IPS DF 6.9 (cell line): ENCODE data around the gene CDHR2.
A peak's percentile ranks its signal among the peaks of the same experiment; 100 is the strongest.
"Not testable (repeated sequence)": the region's sequence is repeated elsewhere in the genome, so short reads cannot be mapped to it uniquely, and the experiment has no call there.

Experiments used
- DNase-seq: peaks from one replicate; pipeline ENCODE4 v3.0.0-alpha.2; 2013; ENCODE audit warnings: low read depth, low spot score
- H3K27ac ChIP-seq: one replicate; pipeline ENCODE4 v1.5.1; 2013; ENCODE audit warnings: low read length, control low read depth
- H3K27me3 ChIP-seq: 2 replicates; pipeline ENCODE4 v1.6.1; 2013; ENCODE audit warnings: mild to moderate bottlenecking, low read length; ENCODE audit not compliant: control insufficient read depth, insufficient read depth
- H3K36me3 ChIP-seq: 2 replicates; pipeline ENCODE4 v1.6.1; 2013; ENCODE audit warnings: low read length; ENCODE audit not compliant: control insufficient read depth, insufficient read depth
- H3K4me1 ChIP-seq: 2 replicates; pipeline ENCODE4 v1.6.1; 2013; ENCODE audit warnings: low read length; ENCODE audit not compliant: control insufficient read depth, insufficient read depth
- H3K4me3 ChIP-seq: 2 replicates; pipeline ENCODE4 v1.5.1; 2013; ENCODE audit warnings: mild to moderate bottlenecking, low read length
- H3K9me3 ChIP-seq: 2 replicates; pipeline ENCODE4 v1.6.1; 2013; ENCODE audit warnings: low read length, inconsistent platforms; ENCODE audit not compliant: control insufficient read depth, insufficient read depth
- WGBS: extraction: QIAGEN DNeasy Blood & Tissue Kit; methylation state at CpG from one replicate; pipeline ENCODE4 v1.1.7; 2013; ENCODE audit warnings: mixed read lengths, missing lambda C conversion rate; ENCODE audit not compliant: insufficient read length, insufficient coverage; 5-methylcytosine and 5-hydroxymethylcytosine counted together

CDHR2 gene

DNA sequence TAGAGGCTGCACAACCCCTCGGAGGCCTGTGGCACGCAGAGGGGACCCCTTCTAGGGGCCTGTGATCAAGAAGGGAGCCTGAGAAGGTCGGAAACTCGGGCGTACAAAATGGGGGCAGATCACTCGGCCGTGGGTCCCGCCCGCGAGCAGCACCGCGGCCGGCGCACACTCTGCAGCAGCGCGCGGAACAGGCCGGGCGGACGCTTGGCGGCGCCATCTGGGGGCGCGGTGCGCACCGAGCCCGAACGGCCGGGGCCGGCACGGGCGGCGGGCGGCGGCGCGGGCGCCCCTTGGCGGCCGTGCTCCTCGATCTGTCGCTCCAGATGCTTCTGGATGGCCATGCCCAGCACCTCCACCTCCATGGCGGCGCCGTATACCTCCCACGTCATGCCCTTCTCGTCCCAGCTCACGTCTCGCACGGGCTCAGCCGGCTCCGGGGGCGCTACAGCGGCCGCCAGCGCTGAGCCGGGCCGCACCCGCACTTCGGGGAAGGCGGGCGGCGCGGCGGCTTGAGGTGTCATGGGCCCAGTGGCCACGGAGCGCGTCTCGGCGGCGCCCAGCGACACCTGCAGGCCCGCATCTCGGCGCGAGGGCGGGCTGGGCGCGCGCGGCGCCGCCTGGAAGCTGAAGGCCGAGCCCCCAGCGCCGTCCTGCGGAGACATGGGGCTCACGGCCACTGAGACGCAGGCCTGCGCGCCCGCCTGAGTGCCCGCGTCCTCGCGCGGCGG lies 47.7 kb downstream of the CDHR2 start:
- Histone ChIP-seq H3K4me3 (peak overlapping the region; percentile 19; the same call in 1 of the 2 replicates), H3K4me1 (no peaks in the 10 kb centered on the region), H3K9me3 (no peaks in the 10 kb centered on the region), H3K36me3 (0 out of 2 replicates have a peak, but pooled peaks cover 2% of the 10 kb centered on the region), H3K27me3 (no peaks in the 10 kb centered on the region), H3K27ac (no peak overlapping the region)
- WGBS = no CpG with 5 or more reads among the region's 98 CpGs
- no peak for DNase-seq

DNA sequence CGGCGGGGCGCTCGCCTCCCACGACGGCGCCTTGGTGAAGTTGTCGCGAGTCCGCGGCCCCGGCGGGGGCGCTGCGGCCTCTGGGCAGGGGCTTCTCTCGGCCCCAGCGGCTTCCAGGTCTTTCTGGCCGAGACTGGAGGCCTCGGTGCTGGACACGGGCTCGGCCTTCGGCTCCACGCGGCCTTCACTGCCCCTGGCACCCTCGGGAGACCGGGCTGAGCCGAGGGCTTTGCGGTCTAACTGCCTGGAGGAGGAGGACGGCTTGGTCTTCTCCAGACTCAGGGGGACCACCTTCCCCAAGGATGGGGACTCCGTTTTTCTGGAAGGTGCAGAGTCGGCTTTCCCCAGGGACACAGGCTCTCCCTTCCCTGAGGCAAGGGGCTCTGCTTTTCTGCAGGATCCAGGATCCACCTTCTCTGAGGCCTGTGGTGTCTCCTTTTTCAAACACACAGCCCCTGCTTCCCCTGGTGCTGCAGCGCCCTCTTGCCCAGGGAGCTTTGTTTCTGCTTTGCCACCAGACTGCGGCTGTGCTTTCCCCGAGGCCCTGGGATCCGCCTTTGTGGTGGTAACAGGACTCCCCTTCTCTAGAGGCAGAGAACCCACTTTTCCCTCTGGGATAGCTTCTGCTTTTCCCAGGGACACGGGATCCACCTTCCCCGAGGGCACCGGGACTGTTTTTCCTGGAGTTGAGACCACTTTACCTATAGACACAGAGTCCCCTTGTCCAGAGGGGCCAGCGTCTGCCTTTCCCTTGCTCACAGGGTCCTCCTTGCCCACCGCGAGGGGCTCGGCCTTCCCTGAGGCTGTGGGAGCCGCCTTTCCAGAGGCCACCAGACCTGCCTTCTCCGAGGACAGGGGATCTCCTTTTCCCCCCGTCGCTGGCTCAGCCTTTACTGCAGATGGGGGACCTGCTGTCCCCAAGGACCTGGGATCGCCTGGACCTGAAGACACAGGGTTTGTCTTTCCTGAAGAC lies 48.6 kb downstream of the CDHR2 start:
- H3K36me3 ChIP-seq = 0 out of 2 replicates have a peak, but pooled peaks cover 2% of the 10 kb centered on the region
- peak overlapping the region; percentile 19; the same call in 1 of the 2 replicates for H3K4me3 ChIP-seq
- WGBS = no CpG with 5 or more reads among the region's 47 CpGs

DNA sequence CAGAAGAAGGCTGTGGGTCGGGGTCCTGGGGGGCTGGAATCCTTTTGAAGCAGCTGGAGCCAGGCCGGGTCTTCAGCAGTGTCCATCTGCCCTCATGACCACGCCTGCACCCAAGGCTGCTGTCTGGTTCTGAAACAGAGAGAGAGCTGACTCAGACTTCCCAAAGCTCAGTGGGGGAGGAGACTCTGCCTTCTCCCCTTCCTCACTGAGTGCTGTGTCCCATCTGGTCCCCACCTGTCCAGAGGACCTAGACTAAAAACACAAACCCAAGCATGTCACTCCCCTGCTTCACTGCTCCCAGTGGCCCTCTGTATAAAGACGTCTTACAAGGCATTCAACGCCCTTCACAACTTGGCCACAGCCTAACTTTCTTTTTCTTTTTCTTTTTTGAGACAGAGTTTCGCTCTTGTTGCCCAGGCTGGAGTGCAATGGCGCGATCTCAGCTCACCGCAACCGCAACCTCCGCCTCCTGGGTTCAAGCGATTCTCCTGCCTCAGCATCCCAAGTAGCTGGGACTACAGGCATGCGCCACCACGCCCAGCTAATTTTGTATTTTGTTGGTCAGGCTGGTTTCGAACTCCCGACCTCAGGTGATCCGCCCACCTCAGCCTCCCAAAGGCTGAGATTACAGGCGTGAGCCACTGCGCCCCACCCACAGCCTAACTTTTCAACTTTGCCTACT lies 50.7 kb downstream of the CDHR2 start:
- not testable (repeated sequence) for DNase-seq, H3K9me3 ChIP-seq, H3K27me3 ChIP-seq, H3K36me3 ChIP-seq, H3K4me3 ChIP-seq, H3K4me1 ChIP-seq, H3K27ac ChIP-seq
- WGBS = no CpG with 5 or more reads among the region's 19 CpGs

More for the DNA sequence above, 48.6 kb downstream of the CDHR2 start:
- DNase-seq = no peak
- H3K4me1 ChIP-seq = no peaks in the 10 kb centered on the region
- H3K9me3 ChIP-seq = no peaks in the 10 kb centered on the region
- H3K27me3 ChIP-seq = no peaks in the 10 kb centered on the region
- no peak overlapping the region for H3K27ac ChIP-seq

DNA sequence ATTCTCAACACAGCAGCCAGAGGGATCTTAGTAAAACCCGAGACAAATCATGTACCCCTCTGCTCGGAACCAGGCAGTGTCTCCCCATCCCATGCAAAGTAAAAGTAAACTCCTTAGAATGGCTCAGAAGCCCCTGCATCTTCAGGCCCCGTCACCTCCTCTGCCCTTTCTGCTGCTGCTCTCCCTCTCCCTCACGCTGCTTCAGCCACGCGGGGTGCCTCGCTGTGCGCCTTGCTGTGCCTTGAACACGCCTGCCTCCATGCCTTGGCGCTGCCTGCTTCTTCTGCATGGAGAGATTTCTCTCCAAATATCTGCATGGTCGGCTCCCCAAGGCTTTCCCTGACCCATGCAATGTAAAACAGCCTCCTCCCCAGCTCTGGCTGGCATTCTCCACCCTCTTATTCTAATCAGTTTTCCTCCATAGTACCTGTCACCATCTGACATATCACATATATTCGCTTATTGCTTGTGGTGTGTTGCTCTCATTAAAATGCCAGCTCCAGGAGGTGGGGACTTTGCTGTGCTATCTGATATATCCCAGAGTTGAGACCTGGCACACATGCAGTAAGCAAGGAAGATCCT lies 52.9 kb downstream of the CDHR2 start:
- no peak overlapping the region for H3K4me3 ChIP-seq
- WGBS = no CpG with 5 or more reads among the region's 12 CpGs
- no peak for DNase-seq
- H3K9me3 ChIP-seq = no peaks in the 10 kb centered on the region
- no peaks in the 10 kb centered on the region for H3K4me1 ChIP-seq
- H3K27ac ChIP-seq = no peak overlapping the region
- no peaks in the 10 kb centered on the region for H3K27me3 ChIP-seq
- 0 out of 2 replicates have a peak, but pooled peaks cover 2% of the 10 kb centered on the region for H3K36me3 ChIP-seq

DNA sequence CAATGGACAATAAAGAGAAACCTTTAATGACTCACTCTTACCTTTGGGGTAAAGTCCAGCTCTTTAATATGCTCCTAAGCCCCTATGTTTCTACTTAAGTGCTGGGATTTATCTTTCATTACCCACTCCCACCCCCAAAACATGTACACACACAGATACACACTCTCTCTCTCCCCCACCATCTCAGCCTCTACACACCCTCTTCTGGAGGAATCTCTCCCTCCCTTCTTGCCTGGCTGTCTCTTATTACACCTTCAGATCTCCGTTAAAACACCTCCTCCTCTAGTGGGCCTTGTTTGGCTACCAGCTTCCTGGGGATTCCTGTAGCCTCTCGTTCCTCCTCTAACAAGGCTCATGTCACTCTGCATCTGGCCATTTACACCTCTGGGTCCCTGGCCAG lies 53.9 kb downstream of the CDHR2 start:
- DNase-seq = no peak
- H3K4me1 ChIP-seq = no peaks in the 10 kb centered on the region
- H3K36me3 ChIP-seq = 0 out of 2 replicates have a peak, but pooled peaks cover 2% of the 10 kb centered on the region
- no CpG with 5 or more reads among the region's 2 CpGs for WGBS
- no peak overlapping the region for H3K4me3 ChIP-seq
- H3K27me3 ChIP-seq = no peaks in the 10 kb centered on the region
- no peaks in the 10 kb centered on the region for H3K9me3 ChIP-seq
- H3K27ac ChIP-seq = no peak overlapping the region

DNA sequence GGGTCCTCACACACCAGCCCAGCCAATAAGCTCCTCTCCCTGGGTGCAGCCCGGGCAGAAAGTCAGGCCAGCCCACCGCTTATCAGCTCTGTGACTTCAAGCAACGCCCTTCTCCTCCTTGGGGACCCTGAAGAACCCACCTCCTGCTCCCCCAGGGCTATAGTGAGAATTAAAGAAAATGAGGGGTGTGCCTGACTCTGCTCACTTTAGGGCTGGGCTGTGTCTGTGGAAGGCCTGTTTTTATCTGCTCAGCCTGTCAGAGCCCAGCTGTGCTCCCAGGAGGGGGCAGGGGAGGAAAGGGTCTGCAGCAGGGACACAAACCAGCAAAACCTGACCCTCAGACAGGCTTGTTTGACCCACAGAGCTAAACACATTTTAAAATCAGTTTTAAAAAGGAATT lies 56.9 kb downstream of the CDHR2 start:
- WGBS = no CpG with 5 or more reads among the region's 3 CpGs
- no peaks in the 10 kb centered on the region for H3K9me3 ChIP-seq
- peaks cover 2% of the 10 kb centered on the region; the same call in 1 of the 2 replicates for H3K4me1 ChIP-seq
- H3K36me3 ChIP-seq = no peaks in the 10 kb centered on the region
- H3K4me3 ChIP-seq = no peak overlapping the region
- H3K27ac ChIP-seq = no peak overlapping the region
- DNase-seq = no peak
- H3K27me3 ChIP-seq = no peaks in the 10 kb centered on the region; the same call in 1 of the 2 replicates

DNA sequence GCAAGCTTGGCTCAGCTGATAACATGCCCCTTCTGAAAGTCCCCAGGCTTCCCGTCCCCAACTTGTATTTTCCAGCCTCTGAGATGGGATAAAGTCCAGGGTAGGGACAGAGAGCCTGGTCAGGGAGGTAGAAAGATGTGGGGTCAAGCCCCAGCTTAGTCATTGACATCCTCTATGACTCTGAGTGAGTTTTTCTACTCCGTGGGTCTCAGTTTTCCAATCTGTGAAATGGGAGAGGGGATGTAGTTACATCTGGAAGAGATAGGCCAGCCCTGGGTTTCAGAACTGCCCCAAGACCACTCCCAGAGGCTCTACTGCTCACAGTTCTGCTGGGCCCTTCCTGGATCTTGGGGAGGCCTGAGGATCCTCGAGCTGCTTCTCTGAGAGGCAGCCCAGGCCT lies 57.7 kb downstream of the CDHR2 start:
- Histone ChIP-seq H3K36me3 (no peaks in the 10 kb centered on the region), H3K4me3 (no peak overlapping the region)
- no CpG with 5 or more reads among the region's 3 CpGs for WGBS

DNA sequence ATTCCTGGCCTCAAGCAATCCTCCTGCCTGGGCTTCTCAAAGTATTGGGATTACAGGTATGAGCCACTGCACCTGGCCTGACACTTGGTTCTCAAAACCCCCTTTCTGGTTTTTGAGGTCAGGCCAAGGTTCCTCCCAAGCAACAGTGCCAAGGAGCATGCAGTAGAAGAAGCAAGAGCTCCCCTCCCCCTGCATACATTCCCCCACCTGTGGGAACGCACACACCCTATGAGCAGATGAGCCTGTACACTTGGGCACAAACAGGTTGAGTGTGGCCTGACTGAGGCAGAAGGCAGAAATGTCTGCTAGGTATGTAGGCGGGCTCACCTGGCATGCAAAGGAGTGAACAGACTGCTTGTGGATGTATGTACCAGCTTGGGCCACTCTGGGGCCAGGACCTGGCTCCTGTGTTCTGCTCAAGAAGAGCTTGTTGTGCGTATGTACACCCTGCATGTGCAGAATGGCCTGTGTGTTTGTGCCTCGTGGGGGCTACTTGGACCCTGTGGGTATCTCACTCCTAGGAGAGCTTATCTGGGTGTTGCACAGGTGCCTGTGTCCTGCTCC lies 59.1 kb downstream of the CDHR2 start:
- no peaks in the 10 kb centered on the region for H3K9me3 ChIP-seq
- no peaks in the 10 kb centered on the region for H3K36me3 ChIP-seq
- H3K4me3 ChIP-seq = no peak overlapping the region
- no peak overlapping the region for H3K27ac ChIP-seq
- no peaks in the 10 kb centered on the region; the same call in 1 of the 2 replicates for H3K27me3 ChIP-seq
- no peak for DNase-seq
- no CpG with 5 or more reads among the region's 4 CpGs for WGBS
- H3K4me1 ChIP-seq = peaks cover 2% of the 10 kb centered on the region; the same call in 1 of the 2 replicates

More for the DNA sequence above, 57.7 kb downstream of the CDHR2 start:
- Histone ChIP-seq H3K27me3 (no peaks in the 10 kb centered on the region; the same call in 1 of the 2 replicates), H3K9me3 (no peaks in the 10 kb centered on the region), H3K4me1 (peaks cover 2% of the 10 kb centered on the region; the same call in 1 of the 2 replicates), H3K27ac (no peak overlapping the region)
- DNase-seq = no peak

DNA sequence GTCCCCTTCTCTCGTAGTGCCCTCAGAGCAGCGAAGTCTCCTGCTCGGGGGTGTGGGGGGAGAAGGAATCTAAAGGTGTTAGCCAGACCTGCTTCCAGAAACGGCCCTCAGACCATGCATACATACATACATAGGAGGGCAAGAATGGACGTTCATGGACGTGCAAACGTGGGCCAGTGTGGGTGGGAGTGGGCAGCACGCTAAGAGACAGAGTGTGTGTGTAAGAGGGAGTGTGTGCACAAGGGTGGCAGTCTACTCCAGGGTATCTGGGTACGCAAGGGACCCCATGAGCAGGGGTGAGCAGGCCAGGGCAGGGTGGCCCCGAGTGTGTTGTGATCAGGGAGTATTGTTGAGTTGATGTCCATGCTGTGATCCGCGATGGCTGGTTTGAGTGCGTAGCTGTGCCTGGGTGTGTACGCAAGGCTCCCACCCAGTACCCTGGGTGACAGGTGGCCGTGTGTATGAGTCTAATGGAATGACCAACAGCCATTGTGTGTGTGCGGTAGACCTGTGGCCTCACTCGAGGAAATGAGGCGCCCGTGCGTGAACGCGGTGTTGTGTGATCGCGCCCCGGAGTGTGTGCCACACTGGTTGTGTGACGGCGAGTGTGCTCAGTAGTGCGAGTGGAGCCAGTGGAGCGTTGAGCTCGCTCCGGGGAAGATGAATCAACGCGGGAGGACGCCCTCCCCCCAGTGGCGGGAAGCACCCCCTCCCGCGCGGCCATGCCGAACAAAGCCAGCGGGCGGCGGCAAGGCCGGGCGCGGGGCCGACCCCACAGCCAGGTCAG lies 60.0 kb downstream of the CDHR2 start:
- H3K27me3 ChIP-seq = no peaks in the 10 kb centered on the region; the same call in 1 of the 2 replicates
- no peak for DNase-seq
- WGBS = no CpG with 5 or more reads among the region's 46 CpGs
- no peaks in the 10 kb centered on the region for H3K9me3 ChIP-seq
- no peaks in the 10 kb centered on the region for H3K36me3 ChIP-seq
- peak overlapping the region; percentile 35; the same call in 1 of the 2 replicates for H3K4me3 ChIP-seq
- H3K4me1 ChIP-seq = peaks cover 2% of the 10 kb centered on the region; the same call in 1 of the 2 replicates
- no peak overlapping the region for H3K27ac ChIP-seq
